Astrocyte (in vitro differentiated cells and primary cell): ENCODE results near the gene APOA1. TPM values are rescaled to one million over a fixed set of nuclear protein-coding genes. Genes with fewer than 3 reads are reported as not detected.

Experiments used
- DNase-seq: peaks from one replicate; pipeline ENCODE4 v3.0.0-alpha.2; 2010; ENCODE audit warnings: low read depth
- FAIRE-seq: peaks from 2 replicates; lab custom pipeline; 2011; peaks lifted over from hg19 to GRCh38; lab: Jason Lieb, UNC
- H2AFZ ChIP-seq: 2 replicates; pipeline ENCODE4 v1.6.0; 2012; ENCODE audit warnings: low read depth, low read length, inconsistent platforms
- H3K27ac ChIP-seq: 2 replicates; pipeline ENCODE4 v1.5.1; 2011; ENCODE audit warnings: low read depth, low read length, inconsistent platforms
- H3K27me3 ChIP-seq: 2 replicates; pipeline ENCODE4 v1.6.0; 2011; ENCODE audit warnings: low read length, inconsistent platforms; ENCODE audit not compliant: insufficient read depth
- H3K36me3 ChIP-seq: 2 replicates; pipeline ENCODE4 v1.5.1; 2011; ENCODE audit warnings: low read length, inconsistent platforms; ENCODE audit not compliant: insufficient read depth
- H3K4me1 ChIP-seq: 2 replicates; pipeline ENCODE4 v1.5.1; 2011; ENCODE audit warnings: low read length, inconsistent platforms; ENCODE audit not compliant: insufficient read depth
- H3K4me2 ChIP-seq: 2 replicates; pipeline ENCODE4 v1.6.0; 2012; ENCODE audit warnings: low read length, inconsistent platforms
- H3K4me3 ChIP-seq: 2 replicates; pipeline ENCODE4 v1.5.1; 2011; ENCODE audit warnings: low read depth, mild to moderate bottlenecking, low read length, inconsistent platforms; ENCODE audit not compliant: insufficient read depth
- H3K79me2 ChIP-seq: 2 replicates; pipeline ENCODE4 v1.6.0; 2012; ENCODE audit warnings: mild to moderate bottlenecking, low read length, inconsistent platforms; ENCODE audit not compliant: insufficient read depth
- H3K9ac ChIP-seq: 2 replicates; pipeline ENCODE4 v1.6.0; 2012; ENCODE audit warnings: mild to moderate bottlenecking, low read length, inconsistent platforms
- H3K9me3 ChIP-seq: 2 replicates; pipeline ENCODE4 v1.5.1; 2012; ENCODE audit warnings: low read depth, mild to moderate bottlenecking, low read length, inconsistent platforms; ENCODE audit not compliant: insufficient read depth
- H4K20me1 ChIP-seq: 2 replicates; pipeline ENCODE4 v1.6.0; 2012; ENCODE audit warnings: low read length, inconsistent platforms; ENCODE audit not compliant: insufficient read depth
- H3K27ac Mint-ChIP-seq: one replicate; pipeline ENCODE4 v1.8.0; 2021; ENCODE audit warnings: mild to moderate bottlenecking, mixed read lengths; ENCODE audit not compliant: unreplicated experiment
- H3K27me3 Mint-ChIP-seq: one replicate; pipeline ENCODE4 v1.8.0; 2021; ENCODE audit warnings: low read depth, mixed read lengths; ENCODE audit not compliant: unreplicated experiment
- H3K36me3 Mint-ChIP-seq: one replicate; pipeline ENCODE4 v1.8.0; 2021; ENCODE audit warnings: low read depth, mixed read lengths; ENCODE audit not compliant: unreplicated experiment
- H3K4me1 Mint-ChIP-seq: one replicate; pipeline ENCODE4 v1.8.0; 2021; ENCODE audit warnings: low read depth, mixed read lengths; ENCODE audit not compliant: unreplicated experiment
- H3K4me3 Mint-ChIP-seq: one replicate; pipeline ENCODE4 v1.8.0; 2021; ENCODE audit warnings: mild to moderate bottlenecking, moderate library complexity, mixed read lengths; ENCODE audit not compliant: unreplicated experiment
- H3K9me3 Mint-ChIP-seq: one replicate; pipeline ENCODE4 v1.8.0; 2021; ENCODE audit warnings: mild to moderate bottlenecking, mixed read lengths; ENCODE audit not compliant: unreplicated experiment
- CTCF ChIP-seq: IDR thresholded peaks from 2 replicates; pipeline ENCODE4 v1.5.1; 2011; ENCODE audit warnings: low read depth, mild to moderate bottlenecking, inconsistent platforms, low read length, moderate library complexity; ENCODE audit not compliant: insufficient read depth
- EZH2 ChIP-seq: IDR thresholded peaks from 2 replicates; pipeline ENCODE4 v1.6.1; 2012; ENCODE audit warnings: mild to moderate bottlenecking, low read length, inconsistent platforms; ENCODE audit not compliant: insufficient read depth
- total RNA-seq: library from RNA; stranded (reverse); gene quantifications from 2 replicates; pipeline ENCODE4 v1.2.1, GENCODE V29; 2021

The APOA1 gene
- total RNA-seq, 1 donor from 2014 or later, result 6.0 TPM

DNA sequence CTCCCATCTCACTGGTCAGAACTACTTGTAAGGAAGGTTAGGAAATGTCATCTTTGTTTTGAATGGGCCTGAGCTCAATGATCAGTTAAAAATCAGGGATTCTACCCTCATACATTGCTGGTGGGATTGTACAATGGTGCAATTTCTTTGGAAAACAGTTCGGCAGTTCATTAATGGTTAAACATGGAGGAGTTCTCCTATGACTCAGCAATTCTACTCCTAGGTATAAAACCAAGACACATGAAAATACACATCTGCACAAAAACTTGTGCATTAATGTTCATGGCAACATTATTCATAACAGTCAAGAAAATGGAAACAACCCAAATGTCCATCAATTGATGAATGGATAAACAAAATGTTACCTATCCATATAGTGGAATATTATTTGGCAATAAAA, 40.9 kb downstream of the APOA1 start:
- no peak overlapping the region for H3K27ac Mint-ChIP-seq
- no peak for FAIRE-seq
- DNase-seq, result no peak

GRCh38 chr11:116794851-116795250, 42.6 kb downstream of the APOA1 start:
- Histone ChIP-seq H3K79me2 (no peaks in the 10 kb centered on the region), H3K4me1 (peaks cover 16% of the 10 kb centered on the region), H3K4me2 (no peak overlapping the region), H4K20me1 (no peaks in the 10 kb centered on the region), H3K4me3 (no peak overlapping the region), H3K27me3 (no peaks in the 10 kb centered on the region), H3K27ac (no peak overlapping the region), H3K9me3 (no peaks in the 10 kb centered on the region), H3K36me3 (no peaks in the 10 kb centered on the region), H2AFZ (no peak overlapping the region), H3K9ac (no peak overlapping the region)
- no peak for TF ChIP-seq CTCF
- no peak for TF ChIP-seq EZH2
- peaks cover 6% of the 10 kb centered on the region for H3K4me1 Mint-ChIP-seq
- H3K36me3 Mint-ChIP-seq, result no peaks in the 10 kb centered on the region
- DNase-seq (no peak), FAIRE-seq (no peak)
- no peaks in the 10 kb centered on the region for H3K9me3 Mint-ChIP-seq
- H3K27me3 Mint-ChIP-seq, result peaks cover 7% of the 10 kb centered on the region
- no peak overlapping the region for H3K4me3 Mint-ChIP-seq
- no peak overlapping the region for H3K27ac Mint-ChIP-seq

More for the DNA sequence above, 40.9 kb downstream of the APOA1 start:
- no peak overlapping the region for H3K4me2 ChIP-seq
- Mint-ChIP-seq H3K9me3 (no peaks in the 10 kb centered on the region), H3K4me1 (peaks cover 6% of the 10 kb centered on the region), H3K4me3 (no peak overlapping the region), H3K27me3 (no peaks in the 10 kb centered on the region), H3K36me3 (no peaks in the 10 kb centered on the region)
- no peak overlapping the region for H3K9ac ChIP-seq
- H3K27me3 ChIP-seq, result peaks cover 2% of the 10 kb centered on the region
- no peak overlapping the region for H2AFZ ChIP-seq
- no peaks in the 10 kb centered on the region for H3K79me2 ChIP-seq
- no peaks in the 10 kb centered on the region for H3K9me3 ChIP-seq
- H3K4me3 ChIP-seq, result no peak overlapping the region
- no peak for TF ChIP-seq CTCF
- H3K36me3 ChIP-seq, result no peaks in the 10 kb centered on the region
- peaks cover 10% of the 10 kb centered on the region for H3K4me1 ChIP-seq
- H3K27ac ChIP-seq, result no peak overlapping the region
- no peaks in the 10 kb centered on the region for H4K20me1 ChIP-seq

GRCh38 chr11:116793772-116794097, 43.7 kb downstream of the APOA1 start:
- peaks cover 13% of the 10 kb centered on the region for H3K27me3 Mint-ChIP-seq
- no peak for FAIRE-seq
- H3K36me3 Mint-ChIP-seq, result no peaks in the 10 kb centered on the region
- no peak overlapping the region for H3K4me3 ChIP-seq
- TF ChIP-seq CTCF (no peak), EZH2 (no peak)
- H3K9ac ChIP-seq, result no peak overlapping the region
- no peak overlapping the region for H3K4me2 ChIP-seq
- no peaks in the 10 kb centered on the region for H4K20me1 ChIP-seq
- no peaks in the 10 kb centered on the region for H3K27me3 ChIP-seq
- no peak overlapping the region for H3K4me3 Mint-ChIP-seq
- H3K36me3 ChIP-seq, result no peaks in the 10 kb centered on the region
- no peak for DNase-seq
- H3K9me3 ChIP-seq, result no peaks in the 10 kb centered on the region
- H3K79me2 ChIP-seq, result no peaks in the 10 kb centered on the region
- H3K9me3 Mint-ChIP-seq, result no peaks in the 10 kb centered on the region
- H2AFZ ChIP-seq, result no peak overlapping the region
- peaks cover 9% of the 10 kb centered on the region for H3K4me1 Mint-ChIP-seq
- no peak overlapping the region for H3K27ac ChIP-seq
- no peak overlapping the region for H3K27ac Mint-ChIP-seq
- peaks cover 16% of the 10 kb centered on the region for H3K4me1 ChIP-seq
